ENCODE data around the gene ZNF331. TPM values are rescaled to one million over a fixed set of nuclear protein-coding genes. Genes with fewer than 3 reads are reported as not detected.

ZNF331 gene
- total RNA-seq, 1 experiment from 2014 or later = 56.7 TPM

GRCh38 chr19:53552001-53552721 is 14.2 kb downstream of the ZNF331 start:
- H3K36me3 Mint-ChIP-seq = peaks cover 20% of the 10 kb centered on the region
- no peak overlapping the region for H3K27ac Mint-ChIP-seq
- ChIA-PET POLR2A (no interaction called here), CTCF (no interaction called here)
- peaks cover 24% of the 10 kb centered on the region for H3K4me1 Mint-ChIP-seq
- no peaks in the 10 kb centered on the region for H3K9me3 Mint-ChIP-seq
- peak; percentile 78; the same call in 1 of the 2 replicates for TF ChIP-seq ZNF121 (CRISPR knock-in tag; IDR thresholded peaks at IDR 0.05)
- TF ChIP-seq SP1 (CRISPR knock-in tag; conservative IDR thresholded peaks at IDR 0.05) = no peak
- no peak for TF ChIP-seq ZNF396 (CRISPR knock-in tag; IDR thresholded peaks at IDR 0.05; ENCODE audit: borderline replicate concordance)
- ATAC-seq (no peak), DNase-seq (ENCODE audit: low spot score) (no peak)
- H3K4me3 Mint-ChIP-seq = no peak overlapping the region
- H3K27me3 Mint-ChIP-seq (ENCODE audit: low read depth) = no peaks in the 10 kb centered on the region

- CTCF ChIA-PET = no interaction called here
Observed at GRCh38 chr19:53553156-53553555, 15.2 kb downstream of the ZNF331 start.

More at GRCh38 chr19:53553156-53553555, 15.2 kb downstream of the ZNF331 start:
- Mint-ChIP-seq H3K9me3 (peaks cover under 1% of the 10 kb centered on the region), H3K27ac (0 out of 2 replicates have a peak overlapping the region, but pooled peaks have one; percentile 36), H3K4me3 (peak overlapping the region; percentile 77; the same call in 1 of the 2 replicates), H3K36me3 (peaks cover 24% of the 10 kb centered on the region), H3K27me3 (ENCODE audit: low read depth) (no peaks in the 10 kb centered on the region), H3K4me1 (peaks cover 24% of the 10 kb centered on the region)
- no peak for DNase-seq (ENCODE audit: low spot score)
- no peak for ATAC-seq
- TF ChIP-seq GTF2I (CRISPR knock-in tag; conservative IDR thresholded peaks at IDR 0.05) (no peak), JAZF1 (CRISPR knock-in tag; IDR thresholded peaks at IDR 0.05) (no peak), CREM (CRISPR knock-in tag; IDR thresholded peaks at IDR 0.05) (no peak), HMGXB4 (CRISPR knock-in tag; IDR thresholded peaks at IDR 0.05) (no peak), MAX (CRISPR knock-in tag; IDR thresholded peaks at IDR 0.05) (no peak), ZNF263 (CRISPR knock-in tag; IDR thresholded peaks at IDR 0.05; ENCODE audit: low read depth) (no peak), ZSCAN18 (CRISPR knock-in tag; IDR thresholded peaks at IDR 0.05) (no peak), GRHL2 (CRISPR knock-in tag; IDR thresholded peaks at IDR 0.05; ENCODE audit: insufficient replicate concordance, severe bottlenecking) (no peak), TCF7 (CRISPR knock-in tag; IDR thresholded peaks at IDR 0.05; ENCODE audit: low read depth) (no peak), RORB (CRISPR knock-in tag; IDR thresholded peaks at IDR 0.05) (no peak), IRF1 (CRISPR knock-in tag; IDR thresholded peaks at IDR 0.05) (no peak), ATF3 (CRISPR knock-in tag; conservative IDR thresholded peaks at IDR 0.05) (no peak), ERG (CRISPR knock-in tag; IDR thresholded peaks at IDR 0.05) (no peak), STAT6 (CRISPR knock-in tag; conservative IDR thresholded peaks at IDR 0.05; ENCODE audit: low read depth) (no peak), E2F5 (CRISPR knock-in tag; IDR thresholded peaks at IDR 0.05) (no peak), NFE2L1 (CRISPR knock-in tag; IDR thresholded peaks at IDR 0.05) (no peak), KAT7 (CRISPR knock-in tag; IDR thresholded peaks at IDR 0.05; ENCODE audit: borderline replicate concordance) (no peak), GABPB1 (CRISPR knock-in tag; IDR thresholded peaks at IDR 0.05) (no peak)
- POLR2A ChIA-PET = no interaction called here

Measured in WTC11 (cell line).